ENCODE measurements around the gene SLC25A13.

Gene SLC25A13

GRCh38 chr7:96152706-96153105 lies 169.2 kb downstream of the SLC25A13 start:
- no peak for DNase-seq (ENCODE audit: low read depth)

DNA sequence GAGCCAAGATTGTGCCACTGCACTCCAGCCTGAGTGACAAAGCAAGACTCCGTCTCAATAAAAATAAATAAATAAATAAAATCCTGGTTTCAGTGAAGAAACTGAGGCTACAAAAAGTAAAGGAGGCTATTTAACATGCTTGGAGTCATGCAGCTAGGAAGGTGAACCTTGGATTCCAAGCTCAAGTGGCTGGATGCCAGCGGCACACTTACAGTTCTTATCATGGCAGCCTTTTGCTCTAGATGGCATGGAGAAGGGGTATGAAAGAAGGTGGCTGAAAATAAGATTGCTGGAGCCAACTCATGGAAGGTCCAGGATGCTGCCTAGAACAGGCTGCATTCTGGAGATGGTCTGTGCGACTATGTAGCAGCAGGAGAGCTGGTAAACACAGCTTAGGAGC lies 170.0 kb downstream of the SLC25A13 start:
- DNase-seq (ENCODE audit: low read depth): no peak

GRCh38 chr7:96144260-96144526 lies 177.7 kb downstream of the SLC25A13 start:
- DNase-seq (ENCODE audit: low read depth): no peak

DNA sequence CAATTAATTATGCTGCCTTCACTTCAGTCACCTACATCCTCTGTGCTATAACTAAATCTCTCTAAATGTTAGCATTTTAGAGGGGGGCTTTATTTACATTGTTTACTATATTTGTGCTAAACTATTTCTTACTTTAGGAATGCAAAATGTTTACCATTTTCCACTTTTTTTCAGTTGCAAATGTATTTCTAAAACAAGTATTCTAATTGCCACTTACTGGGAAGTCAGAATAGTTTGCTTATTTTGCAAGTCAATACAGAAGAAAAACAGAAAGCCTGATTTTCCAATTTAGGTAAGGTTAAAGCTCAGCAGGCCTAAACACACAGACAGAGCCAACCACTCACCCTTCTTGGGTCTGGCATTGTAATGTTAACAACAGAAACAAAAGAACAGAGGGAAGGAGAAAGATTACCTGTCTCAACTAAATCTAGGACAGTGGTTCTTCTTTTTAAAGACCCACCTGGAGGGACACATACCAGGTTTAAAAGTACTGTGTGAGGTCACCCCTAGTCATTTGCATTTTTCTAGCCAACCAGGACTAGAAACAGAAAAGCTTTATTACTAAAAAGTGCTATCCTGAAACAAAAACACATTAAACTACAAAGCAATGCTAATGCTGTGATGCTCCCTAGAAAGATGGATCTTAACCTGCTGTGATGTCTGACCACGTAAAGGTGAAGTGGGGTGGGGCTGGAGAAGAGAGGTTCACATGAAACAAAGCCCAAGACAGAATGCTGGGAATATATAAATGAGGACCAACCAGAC lies 178.2 kb downstream of the SLC25A13 start:
- DNase-seq (ENCODE audit: low read depth): no peak

- DNase-seq (ENCODE audit: low read depth): no peak
Observed at GRCh38 chr7:96136600-96137239, 185.2 kb downstream of the SLC25A13 start.

DNA sequence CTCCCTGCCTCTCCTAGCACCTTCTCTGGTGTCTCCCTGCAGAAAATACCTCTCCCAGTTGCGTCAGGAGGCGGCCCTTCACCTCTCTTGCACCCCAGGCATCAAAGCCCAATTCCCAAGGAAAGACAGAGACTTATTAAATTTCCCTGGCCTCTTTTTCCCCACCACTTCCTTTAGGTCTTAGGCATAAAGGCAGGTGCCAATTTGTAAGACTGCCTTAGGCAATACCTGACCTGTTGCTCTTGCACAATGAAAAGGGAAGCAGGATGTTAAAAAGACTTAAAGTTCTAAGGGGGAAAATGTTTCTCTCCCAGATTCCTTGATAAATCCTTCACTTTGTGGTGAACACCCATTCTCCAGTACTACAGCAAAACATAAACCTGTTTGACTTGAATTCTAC lies 186.7 kb downstream of the SLC25A13 start:
- no peak for DNase-seq (ENCODE audit: low read depth)

- DNase-seq (ENCODE audit: low read depth): no peak
Observed at GRCh38 chr7:96131525-96131924, 190.4 kb downstream of the SLC25A13 start.

- DNase-seq (ENCODE audit: low read depth): no peak
Observed at GRCh38 chr7:96127746-96128145, 194.2 kb downstream of the SLC25A13 start.

GRCh38 chr7:96126382-96126781 lies 195.5 kb downstream of the SLC25A13 start:
- no peak for DNase-seq (ENCODE audit: low read depth)

- DNase-seq (ENCODE audit: low read depth): no peak
Observed at GRCh38 chr7:96122746-96123145, 199.2 kb downstream of the SLC25A13 start.

DNA sequence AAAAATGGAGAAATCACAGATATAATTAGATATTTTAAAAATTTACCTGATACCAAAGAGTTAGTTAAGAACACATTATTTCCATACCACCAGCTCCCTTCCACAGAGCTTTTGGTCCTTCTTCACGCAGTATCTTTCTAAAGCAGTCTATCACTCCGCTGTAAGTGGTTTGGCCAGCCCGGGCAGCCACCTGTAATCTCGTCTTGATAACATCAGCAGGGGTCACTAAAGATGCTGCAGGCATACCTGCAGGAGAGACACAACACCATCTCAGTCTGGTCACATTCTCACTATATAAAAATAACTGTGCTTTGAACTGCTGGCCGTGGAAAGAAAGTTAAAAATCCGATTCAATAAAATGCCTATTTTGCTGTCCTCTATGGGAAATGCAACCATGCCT lies 200.1 kb downstream of the SLC25A13 start:
- DNase-seq (ENCODE audit: low read depth): no peak

- DNase-seq (ENCODE audit: low read depth): no peak
Observed at GRCh38 chr7:96120445-96121225, 201.3 kb downstream of the SLC25A13 start.

DNA sequence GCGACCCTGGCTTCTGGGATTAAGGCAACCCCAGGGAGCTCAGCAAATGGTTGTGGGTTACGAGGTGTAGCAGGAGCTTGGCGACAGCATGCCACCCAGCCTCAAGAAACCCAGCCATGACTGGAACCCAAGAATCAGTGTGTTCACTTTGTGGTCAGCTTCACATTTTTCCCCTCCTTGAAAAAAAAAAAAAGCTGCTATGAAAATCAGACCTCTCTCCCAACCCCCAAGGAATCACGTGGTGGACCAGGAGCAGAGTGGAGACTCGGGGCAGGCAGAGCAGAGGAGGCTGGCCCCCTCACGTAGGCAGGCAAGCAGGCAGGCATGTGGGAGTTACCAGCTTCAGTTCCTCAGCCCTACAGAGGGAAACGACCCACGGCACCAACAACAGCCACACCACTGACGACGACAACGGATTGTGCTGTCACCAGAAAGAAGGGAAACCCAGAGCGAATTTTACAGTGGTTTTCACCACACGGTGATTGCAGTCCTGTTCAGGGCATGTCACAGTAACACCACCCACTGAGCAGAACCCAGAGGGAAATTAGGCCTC lies 203.4 kb downstream of the SLC25A13 start:
- DNase-seq (ENCODE audit: low read depth): no peak

- DNase-seq (ENCODE audit: low read depth): no peak
Observed at GRCh38 chr7:96116173-96116572, 205.7 kb downstream of the SLC25A13 start.

DNA sequence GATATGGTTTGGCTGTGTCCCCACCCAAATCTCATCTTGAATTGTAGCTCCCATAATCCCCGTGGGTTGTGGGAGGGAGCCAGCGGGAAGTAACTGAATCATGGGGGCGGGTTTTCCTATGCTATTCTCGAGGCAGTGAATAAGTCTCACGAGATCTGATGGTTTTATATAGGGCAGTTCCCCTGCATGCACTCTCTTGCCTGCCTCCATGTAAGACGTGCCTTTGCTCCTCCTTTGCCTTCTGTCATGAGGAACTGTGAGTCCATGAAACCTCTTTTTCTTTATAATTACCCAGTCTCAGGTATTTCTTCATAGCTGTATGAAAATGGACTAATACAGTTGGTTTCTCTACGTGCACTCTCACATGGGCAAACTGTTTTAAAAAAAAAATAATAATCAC lies 207.7 kb downstream of the SLC25A13 start:
- no peak for DNase-seq (ENCODE audit: low read depth)

- no peak for DNase-seq (ENCODE audit: low read depth)
Observed at GRCh38 chr7:96111405-96111804, 210.5 kb downstream of the SLC25A13 start.

GRCh38 chr7:96104984-96105383 lies 216.9 kb downstream of the SLC25A13 start:
- no peak for DNase-seq (ENCODE audit: low read depth)

GRCh38 chr7:96102096-96102811 lies 219.6 kb downstream of the SLC25A13 start:
- DNase-seq (ENCODE audit: low read depth): no peak

GRCh38 chr7:96100737-96101136 lies 221.2 kb downstream of the SLC25A13 start:
- DNase-seq (ENCODE audit: low read depth): no peak

GRCh38 chr7:96097835-96098234 lies 224.1 kb downstream of the SLC25A13 start:
- no peak for DNase-seq (ENCODE audit: low read depth)

- DNase-seq (ENCODE audit: low read depth): no peak
Observed at GRCh38 chr7:96093435-96093834, 228.5 kb downstream of the SLC25A13 start.

GRCh38 chr7:96090756-96091155 lies 231.1 kb downstream of the SLC25A13 start:
- no peak for DNase-seq (ENCODE audit: low read depth)

Data from stimulated activated CD8-positive, alpha-beta memory T cell treated with anti-CD3 and anti-CD28 coated beads, Interleukin-7, amount 100 ng/mL, for 24 hours (primary cell).